ENCODE data around the gene CTNNBL1.
"Not testable (repeated sequence)": the region's sequence is repeated elsewhere in the genome, so short reads cannot be mapped to it uniquely, and the experiment has no call there.

CTNNBL1 gene

DNA sequence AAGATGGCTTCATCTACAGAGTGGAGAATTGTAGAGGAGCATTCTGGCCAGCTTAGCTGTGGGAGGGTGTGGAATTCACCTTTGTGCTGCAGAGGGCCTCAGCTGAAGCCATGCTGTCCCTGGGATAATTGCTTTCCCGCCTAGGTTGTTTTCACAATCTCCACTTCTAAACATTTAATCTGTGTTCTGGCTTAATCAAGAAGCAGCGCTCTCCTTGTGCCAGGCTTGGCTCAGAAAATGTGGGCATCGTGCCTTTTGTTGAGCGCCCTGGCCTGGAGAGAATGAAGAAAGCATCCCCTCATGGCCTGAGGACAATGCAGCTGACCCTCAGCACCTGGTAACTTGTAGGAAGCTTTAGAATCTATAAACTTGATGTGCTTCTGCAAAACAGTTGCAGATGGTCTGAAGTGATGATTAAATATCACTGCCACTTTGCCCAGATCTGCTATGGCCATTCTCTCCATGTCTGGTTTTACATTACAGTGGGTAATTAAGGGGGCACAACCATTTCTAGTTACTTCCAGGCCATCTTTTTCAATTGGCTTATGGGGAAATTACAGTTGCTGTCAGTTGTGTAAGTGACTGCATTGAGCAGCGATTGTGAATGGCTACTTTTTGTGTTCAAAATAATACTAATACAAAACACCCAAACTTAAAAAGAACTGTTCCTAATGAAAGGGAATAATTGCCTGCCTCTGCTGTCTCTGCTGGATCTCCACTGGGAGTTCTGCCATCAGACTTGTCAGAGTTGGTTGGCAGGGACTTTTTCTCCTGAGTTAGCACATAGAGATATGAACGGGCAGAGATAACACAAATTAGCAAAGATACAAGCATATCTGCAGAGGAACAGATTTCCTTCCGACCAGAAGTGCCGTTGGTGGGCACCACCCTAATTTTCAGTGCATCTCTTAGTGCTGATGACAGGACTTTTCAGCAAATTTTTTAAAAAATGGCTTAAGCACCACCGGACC, 18.4 kb downstream of the CTNNBL1 start:
- no peak for DNase-seq

DNA sequence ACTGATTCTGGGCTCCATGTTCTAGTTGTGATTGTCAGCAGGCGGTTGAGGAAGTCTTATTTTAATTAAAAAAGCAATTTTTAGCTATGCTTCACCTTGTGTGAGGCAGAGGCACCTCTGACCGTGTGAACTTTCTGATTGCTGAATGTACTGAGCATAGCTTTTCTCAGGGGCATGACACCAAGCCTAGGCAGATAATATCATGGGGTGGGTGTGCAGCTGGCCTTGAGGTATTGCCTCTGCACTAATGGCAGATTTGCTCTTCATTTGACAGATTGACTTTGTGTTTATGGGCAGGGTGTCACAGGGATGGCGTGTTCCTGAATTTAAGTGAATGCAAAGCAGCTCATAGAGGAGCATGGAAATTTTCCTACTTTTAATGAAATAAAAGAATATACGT, 19.6 kb downstream of the CTNNBL1 start:
- DNase-seq = no peak

DNA sequence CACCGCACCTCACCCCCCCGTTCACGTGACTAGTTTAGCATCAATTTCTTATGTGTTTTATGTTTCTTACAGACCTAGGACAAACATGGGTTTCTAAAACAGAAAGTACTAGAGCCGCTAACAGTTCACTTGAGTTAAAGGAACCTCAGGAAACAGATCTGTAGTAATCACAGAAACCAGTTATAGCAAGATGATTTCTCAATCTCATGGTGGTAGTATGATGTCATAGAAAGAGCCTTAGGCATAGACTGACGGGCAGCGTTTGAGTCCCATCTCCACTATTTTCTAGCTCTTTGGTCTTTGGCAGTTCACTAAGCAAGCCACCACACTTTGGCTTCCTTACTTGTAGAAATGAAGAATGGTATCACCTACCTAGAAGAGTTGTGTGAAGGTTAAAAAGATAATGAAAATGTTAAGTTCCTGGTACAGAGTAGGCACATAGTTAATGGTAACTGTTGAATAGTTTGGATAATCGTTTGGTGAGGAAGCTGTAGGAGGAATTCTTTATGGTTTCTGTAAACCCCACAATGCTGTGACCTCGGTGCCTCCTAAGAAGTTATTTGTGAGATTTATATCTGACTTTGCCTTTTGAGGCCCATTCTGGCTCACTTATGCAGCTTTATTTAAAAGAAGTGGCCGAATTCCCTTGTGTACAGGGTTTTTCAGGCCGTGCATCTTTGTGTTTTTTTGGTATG, 21.3 kb downstream of the CTNNBL1 start:
- no peak for DNase-seq

DNA sequence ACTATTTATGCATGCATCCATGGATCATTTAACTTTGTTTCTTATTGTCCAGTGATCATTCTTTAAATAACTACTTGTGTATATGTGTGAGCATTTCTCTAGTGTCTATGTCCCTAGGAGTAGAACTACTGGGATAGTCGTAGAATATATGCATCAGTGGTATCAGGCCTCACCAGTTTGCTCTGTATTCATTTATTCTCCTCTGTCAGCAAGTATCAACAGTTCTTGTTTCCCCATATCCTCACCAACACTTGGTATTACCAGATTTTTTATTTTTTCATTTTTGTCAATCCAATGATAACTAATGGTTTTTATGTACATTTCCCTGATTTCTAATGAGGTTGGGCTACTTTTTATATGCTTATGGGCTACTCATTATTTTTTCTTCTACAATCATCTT, 27.9 kb downstream of the CTNNBL1 start:
- DNase-seq = no peak

DNA sequence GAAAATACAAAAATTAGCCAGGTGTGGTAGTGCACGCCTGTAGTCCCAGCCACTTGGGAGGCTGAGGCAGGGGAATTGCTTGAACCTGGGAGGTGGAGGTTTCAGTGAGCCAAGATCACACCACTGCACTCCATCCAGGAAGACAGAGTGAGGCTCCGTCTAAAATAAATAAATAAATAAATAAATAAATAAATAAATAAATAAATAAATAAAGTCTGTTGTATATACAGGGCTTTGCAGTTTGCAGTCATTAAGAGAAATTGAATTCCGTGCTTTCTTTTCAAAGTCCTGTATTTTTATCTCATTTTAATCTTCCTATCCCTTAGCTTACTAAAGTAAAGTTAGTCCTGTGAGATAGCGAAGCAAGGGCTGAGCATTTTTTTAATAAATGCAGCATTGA, 28.5 kb downstream of the CTNNBL1 start:
- DNase-seq = not testable (repeated sequence)

DNA sequence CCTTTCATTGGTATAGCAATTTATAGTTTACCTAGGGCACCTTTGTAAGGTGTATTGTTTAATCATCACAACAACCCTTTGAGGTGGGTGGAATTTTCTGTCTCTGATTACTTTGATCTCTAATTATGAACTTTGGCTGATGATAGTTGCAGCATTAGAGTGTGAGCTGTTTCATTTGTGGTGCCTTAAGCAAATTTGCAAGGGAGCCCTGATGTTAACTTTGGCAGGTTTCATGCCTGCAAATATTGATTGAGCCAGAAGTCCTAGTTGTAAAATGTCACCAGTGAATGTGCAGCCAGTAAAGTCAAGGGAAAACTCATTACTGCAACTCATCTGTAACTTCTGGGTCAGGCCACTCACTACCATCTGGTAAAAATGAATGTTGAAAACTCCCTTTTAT, 29.8 kb downstream of the CTNNBL1 start:
- DNase-seq = no peak

DNA sequence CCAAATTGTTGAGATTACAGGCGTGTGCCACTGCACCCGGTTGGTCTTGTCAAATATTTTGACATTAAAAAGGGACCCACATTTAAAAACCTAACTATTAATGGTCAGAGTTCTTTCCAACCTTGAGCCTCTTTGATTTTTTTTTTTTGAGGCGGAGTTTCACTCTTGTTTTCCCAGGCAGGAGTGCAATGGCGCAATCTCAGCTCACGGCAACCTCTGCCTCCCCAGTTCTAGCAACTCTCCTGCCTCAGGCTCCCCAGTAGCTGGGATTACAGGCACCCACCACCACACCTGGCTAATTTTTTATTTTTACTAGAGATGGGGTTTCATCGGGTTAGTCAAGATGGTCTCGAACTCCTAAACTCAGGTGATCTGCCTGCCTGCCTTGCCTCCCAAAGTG, 31.3 kb downstream of the CTNNBL1 start:
- no peak for DNase-seq

DNA sequence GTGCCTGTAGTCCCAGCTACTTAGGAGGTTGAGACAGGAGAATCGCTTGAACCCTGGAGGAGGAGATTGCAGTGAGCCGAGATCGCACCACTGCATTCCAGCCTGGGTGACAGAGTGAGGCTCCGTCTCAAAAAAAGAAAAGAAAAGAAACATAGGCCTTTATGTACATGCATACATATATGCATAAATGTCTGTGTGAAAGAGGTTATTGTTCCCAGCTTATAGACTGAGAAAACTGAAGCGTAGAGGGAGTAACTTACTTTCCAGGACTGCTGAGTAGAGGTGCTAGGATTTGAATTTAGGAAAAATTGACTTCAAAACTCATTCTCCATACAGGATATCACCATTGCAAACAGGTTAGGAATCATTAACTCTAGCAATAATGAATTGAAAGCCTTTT, 32.0 kb downstream of the CTNNBL1 start:
- DNase-seq = no peak

DNA sequence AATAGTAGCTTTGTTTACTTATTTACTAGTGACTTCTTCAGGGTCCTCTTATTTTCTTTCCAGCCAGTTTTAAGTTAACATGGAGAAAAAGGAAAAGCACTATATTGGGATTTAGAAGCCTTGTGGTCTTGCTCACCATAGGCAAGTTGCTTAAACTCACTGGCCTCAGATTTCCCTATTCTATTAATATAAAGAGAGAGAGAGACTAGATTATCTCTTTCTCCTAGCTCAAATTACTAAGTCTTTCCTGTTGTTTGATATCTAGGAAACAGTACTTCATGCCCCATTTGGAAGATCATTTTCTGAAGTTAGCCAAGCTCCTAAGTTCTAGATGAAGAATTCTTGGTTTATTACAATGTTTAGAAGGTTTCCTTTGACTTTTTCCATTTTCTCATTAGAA, 32.5 kb downstream of the CTNNBL1 start:
- no peak for DNase-seq

DNA sequence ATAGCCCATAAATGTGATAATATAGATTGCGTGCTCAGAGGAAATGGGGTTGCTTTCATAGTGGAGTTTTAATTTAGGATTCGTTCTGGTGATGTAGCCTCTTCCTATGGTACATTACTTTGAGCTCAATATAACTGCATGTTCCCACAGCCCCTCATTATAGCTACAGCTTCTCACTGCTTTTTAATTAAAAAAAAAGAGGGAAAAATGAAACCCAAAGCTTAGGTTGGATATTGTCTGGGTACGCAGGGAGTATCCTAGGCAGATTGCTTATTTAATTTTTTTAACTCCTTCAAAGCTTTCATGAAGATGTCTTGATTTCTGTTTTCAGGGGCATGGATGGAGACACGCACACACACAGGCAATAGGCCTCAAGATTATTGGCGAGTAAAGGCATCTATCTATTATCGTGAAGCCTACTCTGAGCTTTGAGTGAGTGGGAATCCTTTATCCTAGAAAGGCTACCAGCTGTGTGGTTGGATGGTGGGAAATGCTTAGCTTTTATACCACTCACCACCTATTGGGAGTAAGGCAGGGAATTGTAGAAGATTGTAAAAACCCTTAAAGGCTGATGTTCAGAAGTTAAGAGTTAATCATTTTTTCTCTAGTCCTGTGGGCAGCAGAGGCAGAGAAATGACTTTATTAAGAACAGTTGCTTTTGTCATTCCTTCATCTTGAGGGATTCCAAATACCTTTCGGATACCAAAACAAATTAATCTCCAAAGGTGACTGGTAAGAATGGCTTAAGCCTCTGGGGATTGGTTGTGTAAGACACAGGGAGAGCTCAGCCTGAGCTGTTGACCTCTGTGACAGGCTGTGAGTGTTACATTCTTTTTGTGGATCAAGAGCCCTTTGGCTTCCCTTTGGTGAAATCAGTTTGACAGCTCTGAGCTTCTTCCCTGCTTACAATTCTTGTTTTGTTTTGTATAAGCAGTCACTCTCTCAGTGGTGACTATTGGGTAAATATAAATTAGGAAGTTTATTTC, 33.4 kb downstream of the CTNNBL1 start:
- no peak for DNase-seq

DNA sequence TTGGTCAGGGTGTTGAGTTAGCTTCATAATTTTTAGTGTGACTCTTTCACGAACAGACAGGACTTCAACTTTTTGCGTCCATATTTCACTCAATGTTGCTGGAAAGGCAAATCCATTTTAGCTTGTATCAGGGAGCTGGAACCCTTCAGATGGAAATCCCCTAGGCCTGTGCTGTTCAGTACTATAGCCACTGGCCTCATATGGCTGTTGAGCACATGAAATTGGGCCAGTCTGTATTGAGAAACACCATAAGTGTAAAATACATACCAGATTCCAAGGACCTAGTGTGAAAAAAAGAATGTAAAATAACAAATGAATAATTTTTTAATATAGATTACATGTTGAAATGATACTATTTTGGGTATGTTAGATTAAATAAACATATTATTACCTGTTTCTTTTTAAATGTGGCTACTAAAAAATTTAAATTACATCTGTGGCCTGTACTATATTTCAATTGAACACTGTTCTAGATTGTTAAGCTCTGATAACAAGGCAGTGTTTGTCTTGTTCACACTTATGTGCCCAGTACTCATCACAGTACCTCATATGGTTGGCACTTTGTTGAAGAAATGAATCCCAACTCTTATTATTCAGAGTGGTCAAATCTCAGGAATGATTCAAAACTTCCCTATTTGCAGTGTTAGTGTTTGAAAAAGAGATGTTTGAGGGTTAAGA, 34.3 kb downstream of the CTNNBL1 start:
- no peak for DNase-seq

DNA sequence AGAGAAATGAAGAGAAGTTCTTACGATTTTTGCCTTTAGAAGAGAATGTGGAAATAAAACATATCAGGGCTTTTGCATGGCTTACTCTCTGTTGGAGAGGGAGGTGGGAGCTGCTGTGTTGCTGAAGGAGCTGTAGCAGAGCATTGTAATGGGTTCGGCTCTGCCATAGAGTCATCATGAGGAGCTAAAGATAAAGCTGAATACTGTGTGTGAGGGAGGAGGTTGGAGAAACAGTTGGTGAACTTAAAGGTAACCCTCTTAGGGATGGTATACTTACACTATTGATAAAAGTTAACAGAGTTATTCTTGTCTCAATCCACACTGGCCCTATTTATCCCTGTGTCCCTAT, 34.8 kb downstream of the CTNNBL1 start:
- DNase-seq = no peak

DNA sequence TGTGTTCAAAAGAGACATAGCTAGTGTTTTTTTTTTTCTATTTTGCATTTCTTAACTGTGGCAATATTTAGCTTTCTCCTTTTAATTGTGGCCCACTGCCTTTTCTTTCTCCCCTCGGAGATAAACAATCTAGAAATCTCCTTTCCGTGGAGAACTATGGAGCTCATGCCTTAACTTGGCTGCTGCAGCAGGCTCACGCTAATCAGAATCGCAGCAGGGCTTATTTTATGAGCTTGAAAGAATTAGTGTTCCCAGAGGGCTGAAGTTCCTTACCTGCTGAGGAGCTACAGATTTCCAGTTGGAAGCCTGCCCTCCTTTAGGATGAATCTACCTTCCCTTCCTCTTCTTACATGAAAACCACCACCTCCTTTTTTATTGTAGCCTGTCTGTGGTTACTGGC, 35.6 kb downstream of the CTNNBL1 start:
- DNase-seq = no peak

DNA sequence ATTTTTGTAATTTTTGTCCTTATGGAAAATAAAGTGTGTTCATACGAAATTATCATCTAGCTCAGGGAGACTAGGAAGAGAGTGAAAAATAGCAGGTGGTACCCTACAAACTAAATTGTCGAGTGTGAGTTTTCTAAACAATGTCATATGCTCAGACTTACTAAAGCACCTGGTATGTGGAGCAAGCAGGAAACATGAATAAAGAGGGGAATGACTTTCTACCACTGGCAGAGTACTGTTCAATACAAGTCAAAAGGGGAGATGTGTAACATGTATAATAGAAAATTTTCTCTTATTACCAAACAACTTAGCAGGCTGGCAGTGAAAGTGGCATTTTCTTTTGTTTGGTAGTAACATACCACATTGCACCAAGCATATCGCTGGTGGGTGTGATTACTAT, 36.1 kb downstream of the CTNNBL1 start:
- DNase-seq = no peak

DNA sequence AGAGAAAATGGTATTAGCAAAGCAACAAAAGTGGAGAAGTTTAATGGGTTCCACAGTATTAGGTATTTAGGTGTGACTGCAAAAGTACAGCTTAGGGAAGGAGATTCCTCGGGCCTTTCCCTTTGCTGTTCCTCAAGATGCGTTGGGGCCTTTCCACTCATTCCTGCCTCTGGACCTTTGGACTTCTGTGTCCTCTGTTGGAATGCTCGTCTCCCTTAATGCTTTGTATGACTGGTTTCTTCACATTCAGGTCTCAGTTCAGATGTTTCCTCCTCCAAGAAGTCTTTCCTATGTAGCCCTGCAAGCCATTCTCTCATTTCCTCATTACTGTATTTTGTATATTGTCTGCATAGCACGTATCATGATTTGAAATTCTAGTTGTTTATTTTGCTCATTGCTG, 39.6 kb downstream of the CTNNBL1 start:
- no peak for DNase-seq

DNA sequence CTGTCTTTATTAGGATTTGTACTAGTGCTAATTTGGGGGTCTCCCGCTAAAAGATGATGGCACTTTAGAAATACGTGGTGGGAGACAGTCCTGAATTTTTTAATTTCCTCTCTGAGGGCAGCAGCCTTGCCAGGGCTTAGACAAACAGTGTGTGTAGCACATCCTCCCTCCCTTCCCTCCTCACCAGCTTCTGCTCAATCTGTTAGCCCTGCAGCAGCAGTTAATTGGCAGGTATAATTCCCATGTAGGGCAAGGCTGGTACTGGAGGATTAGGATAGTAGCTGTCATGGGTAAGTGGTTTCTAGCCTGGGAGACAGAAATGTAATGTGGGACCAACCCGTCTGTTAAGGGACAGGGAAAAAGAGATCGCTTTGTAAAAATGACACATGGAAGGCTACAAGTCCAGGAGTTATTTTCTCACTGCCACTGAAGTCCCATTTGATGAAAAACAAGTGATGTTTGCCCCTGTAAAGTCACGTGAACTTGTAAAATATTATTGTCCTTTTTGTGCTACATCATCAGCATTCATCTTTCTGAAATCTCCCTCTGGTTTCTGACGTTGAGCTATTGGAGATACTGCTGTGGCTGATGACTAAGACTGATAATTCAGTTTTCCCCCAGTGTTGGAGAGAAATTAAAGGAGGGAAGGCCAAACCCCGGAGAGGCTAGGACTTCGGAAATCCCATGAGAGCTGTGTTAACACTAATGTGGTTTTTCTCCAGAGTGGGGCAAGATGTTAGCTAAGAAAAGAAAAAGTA, 40.6 kb downstream of the CTNNBL1 start:
- DNase-seq = no peak

DNA sequence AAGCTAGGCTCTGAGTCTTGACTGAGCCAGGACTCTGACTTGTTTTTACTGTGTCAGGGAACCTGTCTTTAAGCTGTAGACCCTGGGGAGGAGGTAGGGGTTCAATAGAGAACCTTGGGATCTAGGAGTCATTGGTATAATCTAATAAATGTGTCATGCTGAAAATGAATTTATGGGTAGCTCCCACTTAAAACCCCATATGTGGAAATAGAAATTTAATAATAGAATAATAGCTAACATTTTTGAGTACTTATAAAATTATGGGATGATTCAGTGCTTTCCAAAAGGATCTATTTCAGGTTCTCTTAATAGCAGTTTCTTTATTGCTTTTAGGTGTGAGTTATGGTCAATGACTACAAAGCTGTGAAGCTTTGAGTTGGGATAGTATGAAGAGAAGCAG, 41.7 kb downstream of the CTNNBL1 start:
- DNase-seq = no peak

DNA sequence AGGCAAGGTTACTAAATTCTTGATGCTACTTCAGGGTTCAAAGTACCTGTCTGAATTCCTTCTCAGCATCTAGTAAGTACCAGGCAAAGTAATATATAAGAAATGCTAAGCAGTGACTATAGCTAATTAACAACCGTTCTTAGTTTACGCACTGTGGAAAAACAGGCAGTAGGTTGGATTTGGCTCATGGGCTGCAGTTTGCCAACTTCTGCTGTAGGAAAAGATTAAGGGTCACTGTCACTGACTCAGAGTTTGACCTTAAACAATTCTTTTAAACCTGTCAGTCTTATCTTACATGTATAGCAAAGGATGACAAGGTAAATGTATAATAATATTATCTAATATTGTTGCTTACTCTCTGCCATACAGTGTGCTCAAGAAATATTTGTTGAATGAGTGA, 42.3 kb downstream of the CTNNBL1 start:
- no peak for DNase-seq

DNA sequence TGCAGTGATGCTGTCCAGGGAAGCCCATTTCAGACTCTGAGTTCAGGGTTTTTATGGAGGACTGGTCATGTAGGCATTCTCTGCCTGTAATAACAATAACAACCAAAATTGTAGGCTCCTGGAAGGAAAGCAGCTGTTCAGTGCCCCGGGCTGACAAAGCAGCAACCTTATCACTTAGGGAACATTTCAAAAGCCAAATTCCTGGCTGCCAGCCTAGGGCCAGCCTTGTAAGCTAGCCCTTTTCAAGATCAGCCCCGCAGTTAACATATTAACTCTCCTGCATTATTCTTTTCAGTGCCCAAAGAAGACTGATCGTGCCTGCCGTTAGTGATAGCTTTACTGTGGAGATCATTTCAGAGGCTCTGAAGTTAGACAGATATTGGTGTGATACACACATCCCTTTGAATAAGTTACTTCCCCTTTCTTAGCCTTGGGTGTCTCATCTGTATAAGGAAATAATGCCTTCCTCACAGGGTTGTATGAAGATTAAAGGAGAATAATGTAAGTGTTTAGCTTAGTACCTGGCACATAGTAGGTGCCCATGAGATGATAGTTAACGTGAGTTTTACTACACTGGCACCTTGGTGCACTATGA, 44.1 kb downstream of the CTNNBL1 start:
- DNase-seq = no peak

DNA sequence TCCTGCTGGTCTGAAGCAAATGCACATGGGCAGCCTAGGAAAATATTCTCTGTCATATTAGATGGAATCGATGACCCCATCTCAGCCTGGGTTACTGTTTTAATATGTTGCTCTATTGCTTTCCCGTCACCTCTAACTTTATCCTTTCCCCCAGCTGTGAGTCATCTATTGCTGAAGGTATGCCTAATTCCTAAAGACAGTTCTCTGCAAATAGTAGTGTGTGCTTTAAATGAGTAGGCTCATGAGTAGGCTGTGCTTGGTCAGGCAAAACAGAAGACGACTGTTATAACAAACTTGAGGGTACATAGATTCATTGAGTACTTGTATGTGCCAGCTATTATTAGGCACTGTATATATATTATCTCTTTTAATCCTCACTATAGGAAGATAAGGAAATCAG, 47.2 kb downstream of the CTNNBL1 start:
- DNase-seq = no peak

DNA sequence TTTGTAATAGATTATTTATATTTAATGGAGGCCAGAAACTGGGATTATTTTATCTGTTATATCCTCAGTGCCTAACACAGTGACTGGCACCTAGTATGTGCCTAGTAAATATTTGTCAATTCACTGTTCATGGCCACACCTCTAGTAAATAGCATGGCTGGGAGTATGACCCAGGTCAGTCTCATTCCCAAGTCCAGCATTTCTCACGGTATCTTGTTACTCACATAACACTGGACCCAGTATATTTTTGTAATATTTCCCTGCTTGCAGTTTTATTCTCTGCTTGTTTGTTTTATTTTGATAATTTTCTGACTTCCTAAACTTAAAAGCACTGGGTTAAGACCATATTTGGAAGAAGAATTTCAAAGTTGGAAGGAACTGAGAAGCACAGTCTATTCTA, 47.7 kb downstream of the CTNNBL1 start:
- no peak for DNase-seq

Measured in NCI-H187 (cell line).